SJCRH30 (cell line): ENCODE data around the gene ST3GAL3. TPM values are rescaled to one million over a fixed set of nuclear protein-coding genes. Genes with fewer than 3 reads are reported as not detected.

Experiments used
- DNase-seq, 2 experiments: peaks; one replicate each; pipeline ENCODE4 v3.0.0-alpha.2; 2015 to 2020
- H3K27ac ChIP-seq: fragments of 250-450 bp; sonication (Bioruptor Pico); 2 replicates; pipeline ENCODE4 v1.5.1; 2020; ENCODE audit warnings: mild to moderate bottlenecking, moderate library complexity
- H3K27me3 ChIP-seq: fragments of 250-450 bp; sonication (Bioruptor Pico); 2 replicates; pipeline ENCODE4 v1.5.1; 2020; ENCODE audit warnings: mild to moderate bottlenecking, moderate library complexity
- H3K36me3 ChIP-seq: fragments of 250-450 bp; sonication (Bioruptor Pico); 2 replicates; pipeline ENCODE4 v1.5.1; 2020; ENCODE audit warnings: mild to moderate bottlenecking, moderate library complexity
- H3K4me1 ChIP-seq: fragments of 250-450 bp; sonication (Bioruptor Pico); 2 replicates; pipeline ENCODE4 v1.5.1; 2020; ENCODE audit warnings: mild to moderate bottlenecking, moderate library complexity
- H3K4me3 ChIP-seq: fragments of 250-450 bp; sonication (Bioruptor Pico); 2 replicates; pipeline ENCODE4 v1.5.1; 2020; ENCODE audit warnings: mild to moderate bottlenecking, moderate library complexity
- H3K9me3 ChIP-seq: fragments of 250-450 bp; sonication (Bioruptor Pico); replicated peaks from 2 replicates; pipeline ENCODE4 v1.5.1; 2020; ENCODE audit warnings: mild to moderate bottlenecking, moderate library complexity
- total RNA-seq: library from RNA; depleted of rRNA; stranded (reverse); fragments of >200 nt; shearing (Covaris generic); gene quantifications from 2 replicates; pipeline ENCODE4 v1.2.3, GENCODE V29; 2014

ST3GAL3 gene
- total RNA-seq, 1 experiment from 2014 or later = 10.5 TPM

DNA sequence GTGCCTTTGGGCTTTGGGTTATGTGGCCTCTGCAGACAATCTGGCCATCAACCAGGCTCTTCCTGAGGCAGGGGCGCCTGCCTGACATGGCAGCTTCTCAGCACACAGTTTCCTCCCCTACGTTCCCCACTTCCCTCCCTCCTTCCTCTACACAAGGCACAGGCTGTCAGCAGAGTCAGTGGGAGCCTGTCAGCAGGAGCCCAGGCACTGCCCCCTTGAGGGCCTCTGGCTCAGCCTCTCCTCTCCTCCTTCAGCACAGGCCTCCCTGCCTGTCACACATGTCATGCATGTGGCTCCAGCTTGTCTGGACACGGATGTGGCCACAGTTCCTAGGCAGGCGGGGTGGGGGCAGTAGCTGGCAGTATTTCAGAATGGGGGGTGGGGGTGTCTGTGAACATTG is 174.1 kb downstream of the ST3GAL3 start:
- H3K27me3 ChIP-seq = no peaks in the 10 kb centered on the region

DNA sequence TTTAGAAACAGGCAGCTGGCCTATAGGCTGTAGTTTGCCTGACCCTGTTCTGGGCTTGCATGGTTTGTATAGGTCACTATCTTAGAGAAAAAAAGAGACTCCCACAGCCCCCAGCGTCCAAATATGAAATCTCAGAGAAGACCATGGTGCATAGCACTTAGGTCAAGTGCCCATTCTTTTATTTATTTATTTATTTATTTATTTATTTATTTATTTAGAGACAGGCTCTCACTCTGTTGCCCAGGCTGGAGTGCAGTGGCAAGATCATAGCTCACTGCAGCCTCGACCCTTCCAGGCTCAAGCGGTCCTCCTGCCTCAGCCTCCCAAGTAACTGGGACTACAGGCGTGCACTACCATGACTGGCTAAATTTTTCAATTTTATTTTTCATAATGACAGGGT is 175.4 kb downstream of the ST3GAL3 start:
- H3K27ac ChIP-seq = no peak overlapping the region
- H3K36me3 ChIP-seq = no peaks in the 10 kb centered on the region
- no peaks in the 10 kb centered on the region for H3K27me3 ChIP-seq
- DNase-seq = no peak
- peaks cover 10% of the 10 kb centered on the region; the same call in 1 of the 2 replicates for H3K4me1 ChIP-seq
- H3K9me3 ChIP-seq = no peaks in the 10 kb centered on the region
- H3K4me3 ChIP-seq = no peak overlapping the region

More for the DNA sequence above, 174.1 kb downstream of the ST3GAL3 start:
- peak; percentile 75 for DNase-seq
- H3K4me1 ChIP-seq = peaks cover 10% of the 10 kb centered on the region; the same call in 1 of the 2 replicates
- no peak overlapping the region for H3K4me3 ChIP-seq
- H3K27ac ChIP-seq = no peak overlapping the region; the same call in 1 of the 2 replicates
- H3K9me3 ChIP-seq = no peaks in the 10 kb centered on the region
- H3K36me3 ChIP-seq = no peaks in the 10 kb centered on the region

DNA sequence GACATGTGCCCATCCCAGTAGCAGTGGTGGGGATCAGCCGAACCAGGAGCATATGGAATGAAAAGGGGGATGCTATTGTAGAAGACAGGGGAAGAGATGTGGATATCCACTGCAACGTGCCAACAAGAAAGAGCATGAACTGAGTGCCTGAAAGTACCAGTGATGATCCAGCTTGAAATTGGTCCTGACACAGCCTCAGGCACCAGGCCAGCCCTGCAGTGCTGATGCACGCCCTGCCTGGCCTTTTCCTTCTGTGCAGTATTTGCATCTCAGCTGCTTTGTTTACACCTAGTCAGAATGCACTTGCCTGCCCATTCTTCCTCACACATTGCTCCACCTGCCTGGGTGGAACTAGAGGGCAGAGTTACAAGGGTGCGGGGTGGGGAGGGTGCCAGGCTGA is 176.0 kb downstream of the ST3GAL3 start:
- no peaks in the 10 kb centered on the region for H3K36me3 ChIP-seq
- H3K9me3 ChIP-seq = no peaks in the 10 kb centered on the region
- H3K27me3 ChIP-seq = no peaks in the 10 kb centered on the region
- peaks cover 10% of the 10 kb centered on the region; the same call in 1 of the 2 replicates for H3K4me1 ChIP-seq
- no peak overlapping the region for H3K4me3 ChIP-seq
- DNase-seq = no peak
- no peak overlapping the region for H3K27ac ChIP-seq

DNA sequence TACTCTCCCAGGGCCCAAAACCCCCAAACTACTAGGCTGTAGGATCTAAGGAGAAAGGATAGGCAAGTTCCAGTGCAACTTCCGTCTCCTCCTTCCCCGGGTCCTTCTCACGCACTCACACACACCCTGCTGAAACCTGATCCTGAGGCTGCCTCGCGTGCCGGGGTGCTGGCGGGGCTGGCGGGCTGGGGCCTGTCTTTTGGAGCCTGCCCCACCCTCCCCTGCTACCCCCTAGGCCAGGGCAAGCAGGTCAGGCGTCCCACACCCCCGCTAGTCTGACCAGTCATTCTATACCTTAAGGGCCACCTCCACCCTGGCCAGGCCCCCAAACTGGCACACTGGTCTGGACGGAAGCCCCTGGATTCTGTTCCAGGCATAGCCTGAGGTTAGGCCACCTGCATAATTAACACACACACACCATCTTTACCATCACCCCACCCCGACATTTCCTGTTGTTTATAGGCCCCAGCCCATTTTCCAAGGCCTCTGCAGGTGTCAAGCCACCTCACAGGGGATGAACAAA is 178.0 kb downstream of the ST3GAL3 start:
- no peak overlapping the region for H3K27ac ChIP-seq
- H3K4me1 ChIP-seq = peaks cover 10% of the 10 kb centered on the region; the same call in 1 of the 2 replicates
- peak; percentile 44 to 51 for DNase-seq
- H3K9me3 ChIP-seq = no peaks in the 10 kb centered on the region
- no peaks in the 10 kb centered on the region for H3K36me3 ChIP-seq
- H3K4me3 ChIP-seq = no peak overlapping the region
- no peaks in the 10 kb centered on the region for H3K27me3 ChIP-seq

DNA sequence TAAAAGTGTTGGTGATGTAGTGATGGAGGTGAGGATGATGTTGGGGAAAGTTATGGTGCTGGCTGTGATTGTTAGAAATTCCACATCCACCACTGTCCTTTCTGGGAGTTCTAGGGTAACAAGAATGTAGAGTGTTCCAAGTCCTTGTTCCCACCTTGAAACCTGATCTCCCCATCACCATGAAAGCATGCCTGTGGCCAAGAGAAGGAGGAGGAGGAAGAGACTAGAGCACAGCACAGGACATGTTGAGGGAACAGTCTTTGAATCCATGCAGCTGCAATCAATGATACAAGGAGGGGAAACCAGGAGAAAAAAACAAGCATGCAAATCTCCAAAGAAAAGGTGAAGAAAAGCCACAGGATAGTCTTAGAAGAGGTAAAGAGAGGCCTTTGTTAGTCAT is 180.4 kb downstream of the ST3GAL3 start:
- Histone ChIP-seq H3K9me3 (no peaks in the 10 kb centered on the region), H3K4me1 (peaks cover 6% of the 10 kb centered on the region; the same call in 1 of the 2 replicates), H3K27me3 (no peaks in the 10 kb centered on the region), H3K36me3 (no peaks in the 10 kb centered on the region), H3K4me3 (no peak overlapping the region), H3K27ac (no peak overlapping the region)
- no peak for DNase-seq

DNA sequence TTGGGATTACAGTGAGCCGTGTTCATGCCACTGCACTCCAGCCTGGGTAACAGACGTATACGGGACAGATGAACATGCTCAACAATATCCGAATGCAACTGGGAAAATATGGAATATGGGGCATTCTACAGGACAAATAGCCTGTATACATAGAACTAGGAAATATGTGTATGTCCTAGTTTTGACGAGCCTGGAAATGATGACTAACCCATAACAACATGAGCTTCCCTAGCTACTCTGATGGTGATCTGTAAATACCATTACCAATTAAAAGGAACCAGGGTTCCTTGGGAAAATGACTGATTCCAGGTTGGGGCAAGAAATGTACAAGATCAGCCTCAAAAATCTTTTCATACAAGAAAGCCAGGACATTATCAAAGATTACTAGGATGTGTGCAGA is 183.5 kb downstream of the ST3GAL3 start:
- Histone ChIP-seq H3K27ac (no peak overlapping the region), H3K9me3 (no peaks in the 10 kb centered on the region), H3K36me3 (no peaks in the 10 kb centered on the region), H3K4me1 (no peaks in the 10 kb centered on the region), H3K27me3 (no peaks in the 10 kb centered on the region), H3K4me3 (no peak overlapping the region)
- DNase-seq = no peak

DNA sequence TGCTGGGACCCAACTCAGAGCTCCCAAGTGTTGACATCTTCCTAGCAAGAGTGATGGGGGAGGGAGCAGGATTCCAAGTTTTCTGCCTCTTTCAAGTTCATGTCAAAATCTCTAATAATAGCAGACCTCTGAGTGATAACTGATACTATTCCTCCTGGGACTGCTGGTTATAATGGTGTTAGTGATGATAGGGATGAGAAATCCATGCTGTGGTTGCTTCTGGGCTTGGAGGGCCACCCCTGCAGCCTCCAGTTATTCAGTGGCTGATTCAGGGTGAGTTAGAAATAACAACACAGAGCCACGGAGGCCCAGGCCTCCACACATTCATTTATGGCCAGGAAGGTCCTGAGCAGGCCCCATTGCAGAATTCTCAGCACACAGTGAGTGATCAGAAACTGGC is 185.7 kb downstream of the ST3GAL3 start:
- Histone ChIP-seq H3K27me3 (no peaks in the 10 kb centered on the region), H3K27ac (no peak overlapping the region), H3K9me3 (no peaks in the 10 kb centered on the region), H3K4me3 (no peak overlapping the region), H3K36me3 (no peaks in the 10 kb centered on the region), H3K4me1 (no peaks in the 10 kb centered on the region)
- no peak for DNase-seq

DNA sequence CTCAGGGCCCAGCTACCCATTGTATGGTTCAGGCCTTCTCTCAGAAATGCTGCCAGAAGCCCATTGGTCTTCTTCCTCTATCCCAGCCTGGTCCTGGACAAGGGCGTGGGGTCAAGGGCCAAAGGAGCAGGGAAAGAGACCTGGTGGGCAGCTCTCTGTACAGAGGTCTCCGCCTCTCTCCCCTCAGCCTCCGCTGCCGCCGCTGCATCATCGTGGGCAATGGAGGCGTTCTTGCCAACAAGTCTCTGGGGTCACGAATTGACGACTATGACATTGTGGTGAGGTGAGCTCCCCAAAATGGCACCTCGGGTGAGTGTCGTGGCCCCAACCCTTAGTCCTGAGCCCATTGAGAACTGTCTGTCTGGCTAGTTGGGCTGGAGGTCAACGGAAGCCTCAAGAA is 191.6 kb downstream of the ST3GAL3 start:
- Histone ChIP-seq H3K4me1 (peaks cover 8% of the 10 kb centered on the region; the same call in 1 of the 2 replicates), H3K4me3 (no peak overlapping the region), H3K36me3 (no peaks in the 10 kb centered on the region; the same call in 1 of the 2 replicates), H3K27me3 (no peaks in the 10 kb centered on the region), H3K9me3 (no peaks in the 10 kb centered on the region), H3K27ac (no peak overlapping the region)
- no peak for DNase-seq

DNA sequence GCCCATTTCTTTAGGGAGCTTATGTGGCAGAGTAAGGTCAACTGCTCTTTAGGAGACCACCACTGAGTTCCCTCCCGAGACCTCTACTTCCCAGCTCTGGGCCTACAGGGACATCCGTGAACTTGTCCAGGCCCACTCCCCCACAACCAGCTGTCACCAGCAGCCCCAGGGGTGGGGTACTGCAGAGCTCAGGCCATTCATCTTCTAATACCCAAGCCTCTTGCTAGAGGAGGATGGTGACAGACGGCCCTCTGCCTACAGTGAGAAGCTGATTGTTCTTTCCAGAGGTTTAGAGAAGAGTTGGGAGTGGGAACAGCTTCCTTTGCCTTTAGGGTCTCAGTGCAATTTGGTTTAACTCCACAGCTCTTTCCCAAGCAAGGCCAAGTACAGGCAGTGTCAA is 193.1 kb downstream of the ST3GAL3 start:
- Histone ChIP-seq H3K27ac (no peak overlapping the region), H3K27me3 (no peaks in the 10 kb centered on the region), H3K4me3 (no peak overlapping the region), H3K4me1 (peaks cover 8% of the 10 kb centered on the region; the same call in 1 of the 2 replicates), H3K36me3 (no peaks in the 10 kb centered on the region; the same call in 1 of the 2 replicates), H3K9me3 (no peaks in the 10 kb centered on the region)
- DNase-seq = no peak

DNA sequence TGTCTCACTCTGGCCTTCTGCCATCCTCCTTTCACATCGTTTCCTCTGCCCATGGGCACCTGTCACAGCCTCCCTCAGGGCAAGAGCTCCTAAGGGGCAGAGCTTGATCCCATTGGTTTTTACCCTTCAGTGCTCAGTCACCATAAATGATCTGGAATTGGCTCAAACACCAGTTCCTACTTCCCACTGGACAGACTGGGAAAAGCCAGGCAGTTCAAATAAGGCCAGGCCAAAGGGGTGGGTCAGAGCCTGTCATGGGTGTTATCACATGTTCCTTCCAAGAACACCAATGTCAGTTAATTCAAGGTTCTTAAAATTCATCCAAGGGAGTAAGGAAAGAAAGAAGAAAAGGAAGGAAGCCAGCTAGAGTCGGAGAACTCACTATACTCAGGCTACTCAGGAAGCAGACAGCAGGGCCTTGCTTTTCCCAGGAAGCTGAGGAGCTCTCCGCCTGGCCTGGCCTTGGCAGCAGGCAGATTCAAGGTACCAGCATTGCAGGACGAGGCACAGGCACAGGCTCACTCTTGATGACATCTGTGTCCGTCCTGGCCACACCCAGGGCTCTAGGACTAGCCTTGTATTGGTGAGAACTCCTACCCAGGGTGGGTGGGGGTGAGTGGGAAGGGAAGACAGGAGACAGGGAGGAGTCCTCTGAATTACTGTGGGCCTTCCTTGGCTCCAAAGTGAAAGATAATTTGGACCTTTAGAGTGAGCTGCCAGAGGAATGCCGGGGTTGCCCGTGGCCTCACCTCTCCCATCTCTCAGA is 194.0 kb downstream of the ST3GAL3 start:
- Histone ChIP-seq H3K36me3 (no peaks in the 10 kb centered on the region; the same call in 1 of the 2 replicates), H3K4me3 (no peak overlapping the region), H3K27me3 (no peaks in the 10 kb centered on the region), H3K27ac (no peak overlapping the region), H3K4me1 (peaks cover 8% of the 10 kb centered on the region; the same call in 1 of the 2 replicates), H3K9me3 (no peaks in the 10 kb centered on the region)
- no peak for DNase-seq

DNA sequence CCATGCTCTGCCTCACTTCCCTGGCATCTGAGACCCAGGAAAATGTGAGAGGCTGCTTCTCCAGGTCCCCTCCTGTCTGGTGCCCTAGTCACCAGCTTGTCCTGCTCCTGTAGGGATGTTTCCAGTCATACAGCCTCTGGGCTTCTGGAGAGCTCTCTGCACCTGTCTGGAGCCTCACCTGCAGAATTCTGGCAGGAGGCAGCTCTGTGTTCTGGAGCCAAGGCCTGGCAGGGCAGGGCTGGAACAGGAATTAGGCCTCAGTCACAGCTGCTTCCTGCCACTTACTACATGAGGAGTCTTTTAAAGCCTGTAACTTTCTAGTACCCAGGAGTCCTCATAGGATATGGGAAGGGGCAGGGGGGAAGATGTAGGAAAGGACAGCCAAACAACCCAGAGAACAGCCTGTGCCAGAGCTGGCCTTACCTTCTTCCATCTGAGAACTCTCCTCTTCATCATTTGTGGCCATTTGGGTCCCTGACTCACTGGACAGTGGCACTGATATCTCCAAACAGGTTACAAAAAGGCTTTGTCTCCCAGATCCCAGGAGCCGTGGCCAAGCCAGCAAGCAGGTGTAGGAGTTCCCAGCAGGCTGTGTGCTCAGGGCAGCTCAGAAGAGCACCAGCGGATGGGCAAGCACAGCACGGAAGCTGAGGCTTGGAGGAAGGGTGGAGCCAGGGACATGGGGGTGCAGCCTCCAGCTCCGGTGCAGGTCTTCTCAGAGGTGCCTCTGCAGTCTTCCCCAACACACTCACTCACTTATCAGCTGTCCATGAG is 194.9 kb downstream of the ST3GAL3 start:
- no peak overlapping the region for H3K4me3 ChIP-seq
- H3K4me1 ChIP-seq = peaks cover 8% of the 10 kb centered on the region; the same call in 1 of the 2 replicates
- DNase-seq = peak in 1 of 2 experiments; percentile 58
- H3K27me3 ChIP-seq = no peaks in the 10 kb centered on the region
- no peaks in the 10 kb centered on the region for H3K9me3 ChIP-seq
- no peaks in the 10 kb centered on the region; the same call in 1 of the 2 replicates for H3K36me3 ChIP-seq
- H3K27ac ChIP-seq = no peak overlapping the region

DNA sequence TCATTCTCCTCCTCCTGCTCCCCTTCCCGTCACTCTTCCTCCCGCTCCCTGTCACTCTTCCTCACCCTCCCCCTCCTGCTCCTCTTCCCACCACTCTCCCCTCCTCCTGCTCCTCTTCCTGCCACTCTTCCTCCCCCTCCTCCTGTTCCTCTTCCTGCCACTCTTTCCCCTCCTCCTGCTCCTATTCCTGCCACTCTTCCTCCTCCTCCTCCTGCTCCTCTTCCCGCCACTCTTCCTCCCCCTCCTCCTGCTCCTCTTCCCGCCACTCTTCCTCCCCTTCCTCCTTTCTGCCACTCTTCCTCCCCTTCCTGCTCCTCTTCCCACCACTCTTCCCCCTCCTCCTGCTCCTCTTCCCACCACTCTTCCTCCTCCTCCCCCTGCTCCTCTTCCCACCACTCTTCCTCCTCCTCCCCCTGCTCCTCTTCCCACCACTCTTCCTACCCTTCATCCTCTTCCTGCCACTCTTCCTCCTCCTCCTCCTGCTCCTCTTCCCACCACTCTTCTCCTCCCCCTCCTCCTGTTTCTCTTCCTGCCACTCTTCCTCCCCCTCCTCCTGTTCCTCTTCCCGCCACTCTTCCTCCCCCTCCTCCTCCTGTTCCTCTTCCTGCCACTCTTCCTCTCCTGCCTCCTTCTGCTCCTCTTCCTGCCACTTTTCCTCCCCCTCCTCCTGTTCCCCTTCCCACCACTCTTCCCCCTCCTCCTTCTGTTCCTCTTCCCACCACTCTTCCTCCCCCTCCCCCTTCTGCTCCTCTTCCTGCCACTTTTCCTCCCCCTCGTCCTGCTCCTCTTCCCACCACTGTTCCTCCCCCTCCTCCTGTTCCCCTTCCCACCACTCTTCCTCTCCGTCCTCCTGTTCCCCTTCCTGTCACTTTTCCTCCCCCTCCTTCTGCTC is 197.6 kb downstream of the ST3GAL3 start:
- no peak overlapping the region for H3K27ac ChIP-seq
- H3K36me3 ChIP-seq = no peaks in the 10 kb centered on the region; the same call in 1 of the 2 replicates
- no peak overlapping the region for H3K4me3 ChIP-seq
- peaks cover 8% of the 10 kb centered on the region; the same call in 1 of the 2 replicates for H3K4me1 ChIP-seq
- DNase-seq = no peak
- H3K27me3 ChIP-seq = no peaks in the 10 kb centered on the region
- no peaks in the 10 kb centered on the region for H3K9me3 ChIP-seq

DNA sequence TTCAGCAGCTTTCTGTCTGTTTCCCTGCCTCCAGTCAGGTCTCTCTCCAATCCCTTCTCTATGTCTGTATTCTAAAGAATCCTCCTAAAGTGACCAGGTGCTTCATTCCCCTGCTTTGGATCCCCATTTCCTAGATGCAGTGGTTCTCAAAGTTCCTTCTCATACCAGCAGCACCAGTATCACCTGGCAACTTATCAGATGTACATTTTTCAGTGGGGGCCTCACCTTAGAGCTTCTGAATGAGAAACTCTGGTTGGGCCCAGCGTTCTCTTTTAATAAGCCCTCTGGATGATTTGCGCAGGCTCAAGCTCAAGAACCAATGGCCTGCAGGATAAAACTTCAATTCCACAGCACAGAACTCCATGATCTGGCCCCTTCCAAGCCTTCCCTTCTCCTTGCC is 200.9 kb downstream of the ST3GAL3 start:
- H3K27ac ChIP-seq = no peak overlapping the region
- no peaks in the 10 kb centered on the region for H3K9me3 ChIP-seq
- no peaks in the 10 kb centered on the region for H3K36me3 ChIP-seq
- peaks cover 12% of the 10 kb centered on the region for H3K4me1 ChIP-seq
- no peak for DNase-seq
- H3K27me3 ChIP-seq = no peaks in the 10 kb centered on the region
- H3K4me3 ChIP-seq = no peak overlapping the region

DNA sequence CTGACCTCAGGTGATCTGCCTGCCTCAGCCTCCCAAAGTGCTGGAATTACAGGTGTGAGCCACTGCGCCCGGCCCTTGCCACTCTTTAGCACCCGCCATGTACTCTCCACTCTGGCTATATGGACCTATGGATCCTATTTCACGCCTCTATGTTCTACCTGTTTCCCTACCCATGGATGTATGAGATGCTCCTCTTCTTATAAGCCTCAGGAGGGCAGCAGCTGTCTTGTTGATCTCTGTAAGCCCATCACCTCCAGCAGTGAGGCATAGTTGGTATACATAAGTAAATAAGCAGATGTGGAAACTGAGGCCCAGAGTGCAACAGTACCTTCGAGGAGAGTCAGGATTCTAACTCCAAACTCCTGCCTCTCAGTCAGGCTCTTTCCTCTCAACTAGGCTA is 201.5 kb downstream of the ST3GAL3 start:
- Histone ChIP-seq H3K4me1 (peaks cover 19% of the 10 kb centered on the region), H3K9me3 (no peaks in the 10 kb centered on the region), H3K4me3 (no peak overlapping the region), H3K27me3 (no peaks in the 10 kb centered on the region), H3K27ac (no peak overlapping the region), H3K36me3 (no peaks in the 10 kb centered on the region)
- DNase-seq = no peak
